Stomach (tissue), 4 donors: ENCODE data around the gene PIP5K1B.

Experiments
- EP300 ChIP-seq: sonication (generic); formaldehyde crosslinking; IDR thresholded peaks from one replicate; pipeline ENCODE4 v1.6.1; 2017; ENCODE audit warnings: antibody characterized with exemption
- POLR2A ChIP-seq, 4 donors: fragments of 450-650 bp; IDR thresholded peaks; one replicate each; pipeline ENCODE4 v1.6.1; 2016; ENCODE audit warnings: antibody characterized with exemption in 4 of 4, control low read depth in 2 of 4, mild to moderate bottlenecking in 1 of 4, moderate library complexity in 1 of 4
- POLR2AphosphoS5 ChIP-seq, 3 donors: sonication (generic); formaldehyde crosslinking; IDR thresholded peaks; one replicate each; pipeline ENCODE4 v1.6.1; 2016; ENCODE audit warnings: antibody characterized with exemption in 3 of 3
- TF ChIP-seq, protein P1 (sequence below), 7 experiments: fragments of 450-650 bp in 4 of 7; fragments of 200-600 bp in 3 of 7; sonication (generic) in 3 of 7; IDR thresholded peaks; one replicate each; pipeline ENCODE4 v1.5.1; 2016 to 2019; ENCODE audit warnings: antibody characterized with exemption in 7 of 7, control low read depth in 2 of 7, mild to moderate bottlenecking in 1 of 7

GRCh38 chr9:68878450-68878849 lies 173.4 kb downstream of the PIP5K1B start:
- TF ChIP-seq, protein P1, sequence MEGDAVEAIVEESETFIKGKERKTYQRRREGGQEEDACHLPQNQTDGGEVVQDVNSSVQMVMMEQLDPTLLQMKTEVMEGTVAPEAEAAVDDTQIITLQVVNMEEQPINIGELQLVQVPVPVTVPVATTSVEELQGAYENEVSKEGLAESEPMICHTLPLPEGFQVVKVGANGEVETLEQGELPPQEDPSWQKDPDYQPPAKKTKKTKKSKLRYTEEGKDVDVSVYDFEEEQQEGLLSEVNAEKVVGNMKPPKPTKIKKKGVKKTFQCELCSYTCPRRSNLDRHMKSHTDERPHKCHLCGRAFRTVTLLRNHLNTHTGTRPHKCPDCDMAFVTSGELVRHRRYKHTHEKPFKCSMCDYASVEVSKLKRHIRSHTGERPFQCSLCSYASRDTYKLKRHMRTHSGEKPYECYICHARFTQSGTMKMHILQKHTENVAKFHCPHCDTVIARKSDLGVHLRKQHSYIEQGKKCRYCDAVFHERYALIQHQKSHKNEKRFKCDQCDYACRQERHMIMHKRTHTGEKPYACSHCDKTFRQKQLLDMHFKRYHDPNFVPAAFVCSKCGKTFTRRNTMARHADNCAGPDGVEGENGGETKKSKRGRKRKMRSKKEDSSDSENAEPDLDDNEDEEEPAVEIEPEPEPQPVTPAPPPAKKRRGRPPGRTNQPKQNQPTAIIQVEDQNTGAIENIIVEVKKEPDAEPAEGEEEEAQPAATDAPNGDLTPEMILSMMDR (IDR thresholded peaks at IDR 0.05) = no peak
- TF ChIP-seq POLR2A (IDR thresholded peaks at IDR 0.05) (no peak), EP300 (no peak), POLR2AphosphoS5 (IDR thresholded peaks at IDR 0.05) (no peak)
